ENCODE data around the gene EVX2.

- TF ChIP-seq CTCF (IDR thresholded peaks at IDR 0.05; ENCODE audit: low read length) (no peak), EZH2 (IDR thresholded peaks at IDR 0.05; ENCODE audit: borderline replicate concordance, low read length) (no peak)
Measured at GRCh38 chr2:176124947-176125771, 41.4 kb upstream of the EVX2 start.

Measured in OCI-LY1 (cell line).